MCF 10A (cell line): Measurements from ENCODE around the gene DCAF8L2. TPM values are rescaled to one million over a fixed set of nuclear protein-coding genes. Genes with fewer than 3 reads are reported as not detected.

Source experiments
- BruUV-seq: library from RNA; stranded (reverse); fragments of 400-500 nt; replicated peaks from 2 replicates; lab custom pipeline; 2021; lab: Mats Ljungman, UMichigan
- CTCF ChIA-PET: fragments of 300-600 bp; sonication (Branson Sonifier 250); formaldehyde crosslinking; extraction: SDS; loops from one replicate; lab custom pipeline; 2021; ENCODE audit warnings: antibody characterized with exemption, inconsistent platforms; lab: Yijun Ruan, JAX
- POLR2A ChIA-PET: fragments of 300-600, 350-650 bp; sonication (Branson Sonifier 250); formaldehyde crosslinking; extraction: SDS; loops from one replicate; lab custom pipeline; 2020; ENCODE audit warnings: antibody characterized with exemption, inconsistent platforms; lab: Yijun Ruan, JAX
- DNase-seq: peaks from one replicate; pipeline ENCODE4 v3.0.0-alpha.2; 2018; ENCODE audit not compliant: unreplicated experiment
- H3K27ac Mint-ChIP-seq: one replicate; pipeline ENCODE4 v1.8.0; 2022; ENCODE audit warnings: mild to moderate bottlenecking, low read depth, mixed read lengths; ENCODE audit not compliant: unreplicated experiment
- H3K27me3 Mint-ChIP-seq: one replicate; pipeline ENCODE4 v1.8.0; 2022; ENCODE audit warnings: mixed read lengths; ENCODE audit not compliant: insufficient read depth, unreplicated experiment
- H3K36me3 Mint-ChIP-seq: one replicate; pipeline ENCODE4 v1.8.0; 2022; ENCODE audit warnings: mild to moderate bottlenecking, moderate library complexity, mixed read lengths; ENCODE audit not compliant: insufficient read depth, unreplicated experiment
- H3K4me1 Mint-ChIP-seq: one replicate; pipeline ENCODE4 v1.8.0; 2022; ENCODE audit warnings: mixed read lengths; ENCODE audit not compliant: insufficient read depth, unreplicated experiment
- H3K4me3 Mint-ChIP-seq: one replicate; pipeline ENCODE4 v1.8.0; 2022; ENCODE audit warnings: mild to moderate bottlenecking, moderate library complexity, mixed read lengths; ENCODE audit not compliant: unreplicated experiment
- H3K9me3 Mint-ChIP-seq: one replicate; pipeline ENCODE4 v1.8.0; 2022; ENCODE audit warnings: mixed read lengths; ENCODE audit not compliant: unreplicated experiment
- intact Hi-C: fragments of 100-400 bp; cut with micrococcal nuclease; formaldehyde crosslinking; loops from 2 replicates; pipeline ENCODE4 v1.14.1; 2022
- total RNA-seq: library from RNA; stranded (reverse); gene quantifications from 2 replicates; pipeline ENCODE4 v1.2.3, GENCODE V29; 2022
- TF ChIP-seq, protein P1 (sequence below): fragments of 200-600 bp; IDR thresholded peaks from one replicate; pipeline ENCODE4 v1.8.0; 2022; ENCODE audit warnings: antibody characterized with exemption, mild to moderate bottlenecking; ENCODE audit not compliant: unreplicated experiment

DCAF8L2 gene
- total RNA-seq, 1 experiment from 2014 or later, result not detected

GRCh38 chrX:27796640-27797257 is 206.6 kb downstream of the DCAF8L2 start:
- POLR2A ChIA-PET, result no interaction called here
- no TSS peak for BruUV-seq
- intact Hi-C loops, result no loop called here
- no peak overlapping the region for H3K4me3 Mint-ChIP-seq
- TF ChIP-seq, protein P1, sequence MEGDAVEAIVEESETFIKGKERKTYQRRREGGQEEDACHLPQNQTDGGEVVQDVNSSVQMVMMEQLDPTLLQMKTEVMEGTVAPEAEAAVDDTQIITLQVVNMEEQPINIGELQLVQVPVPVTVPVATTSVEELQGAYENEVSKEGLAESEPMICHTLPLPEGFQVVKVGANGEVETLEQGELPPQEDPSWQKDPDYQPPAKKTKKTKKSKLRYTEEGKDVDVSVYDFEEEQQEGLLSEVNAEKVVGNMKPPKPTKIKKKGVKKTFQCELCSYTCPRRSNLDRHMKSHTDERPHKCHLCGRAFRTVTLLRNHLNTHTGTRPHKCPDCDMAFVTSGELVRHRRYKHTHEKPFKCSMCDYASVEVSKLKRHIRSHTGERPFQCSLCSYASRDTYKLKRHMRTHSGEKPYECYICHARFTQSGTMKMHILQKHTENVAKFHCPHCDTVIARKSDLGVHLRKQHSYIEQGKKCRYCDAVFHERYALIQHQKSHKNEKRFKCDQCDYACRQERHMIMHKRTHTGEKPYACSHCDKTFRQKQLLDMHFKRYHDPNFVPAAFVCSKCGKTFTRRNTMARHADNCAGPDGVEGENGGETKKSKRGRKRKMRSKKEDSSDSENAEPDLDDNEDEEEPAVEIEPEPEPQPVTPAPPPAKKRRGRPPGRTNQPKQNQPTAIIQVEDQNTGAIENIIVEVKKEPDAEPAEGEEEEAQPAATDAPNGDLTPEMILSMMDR, result no peak
- CTCF ChIA-PET, result interaction anchor here (0.5 kb wide), 1 partner anchor 205 kb away, joined by 3 read pairs; no protein-coding TSS in a partner anchor
- no peaks in the 10 kb centered on the region for H3K27me3 Mint-ChIP-seq
- no peak overlapping the region for H3K27ac Mint-ChIP-seq
- no peak for DNase-seq
- H3K4me1 Mint-ChIP-seq, result no peaks in the 10 kb centered on the region
- H3K36me3 Mint-ChIP-seq, result no peaks in the 10 kb centered on the region
- H3K9me3 Mint-ChIP-seq, result no peaks in the 10 kb centered on the region

- ChIA-PET POLR2A (no interaction called here), CTCF (interaction anchor here (0.5 to 0.6 kb wide), 2 partner anchors 206 to 229 kb away, joined by 3 read pairs; no protein-coding TSS in a partner anchor)
- no peak overlapping the region for H3K27ac Mint-ChIP-seq
- BruUV-seq, result no TSS peak
- no peaks in the 10 kb centered on the region for H3K4me1 Mint-ChIP-seq
- TF ChIP-seq, protein P1, result no peak
- intact Hi-C loops, result no loop called here
- no peaks in the 10 kb centered on the region for H3K27me3 Mint-ChIP-seq
- H3K9me3 Mint-ChIP-seq, result no peaks in the 10 kb centered on the region
- no peak for DNase-seq
- H3K36me3 Mint-ChIP-seq, result no peaks in the 10 kb centered on the region
- no peak overlapping the region for H3K4me3 Mint-ChIP-seq
Measured at GRCh38 chrX:27797575-27797974, 207.4 kb downstream of the DCAF8L2 start.

Other genes with a start within 250 kb of the DCAF8L2 start
- not detected in 2 replicates for gene PPP4R3C, start 127.0 kb upstream of the DCAF8L2 start, total RNA-seq
- not detected in 2 replicates for gene MAGEB10, start 217.6 kb downstream of the DCAF8L2 start, total RNA-seq